ENCODE measurements around the gene RABL2B. TPM values are rescaled to one million over a fixed set of nuclear protein-coding genes. Genes with fewer than 3 reads are reported as not detected.

The RABL2B gene
- polyA plus RNA-seq, 4 donors: 48.2 to 70.8 (median 50.7) TPM

GRCh38 chr22:50724616-50725015 lies 58.8 kb downstream of the RABL2B start:
- no peak for DNase-seq (ENCODE audit: low read depth in 4 of 4, low spot score in 3 of 4)

DNA sequence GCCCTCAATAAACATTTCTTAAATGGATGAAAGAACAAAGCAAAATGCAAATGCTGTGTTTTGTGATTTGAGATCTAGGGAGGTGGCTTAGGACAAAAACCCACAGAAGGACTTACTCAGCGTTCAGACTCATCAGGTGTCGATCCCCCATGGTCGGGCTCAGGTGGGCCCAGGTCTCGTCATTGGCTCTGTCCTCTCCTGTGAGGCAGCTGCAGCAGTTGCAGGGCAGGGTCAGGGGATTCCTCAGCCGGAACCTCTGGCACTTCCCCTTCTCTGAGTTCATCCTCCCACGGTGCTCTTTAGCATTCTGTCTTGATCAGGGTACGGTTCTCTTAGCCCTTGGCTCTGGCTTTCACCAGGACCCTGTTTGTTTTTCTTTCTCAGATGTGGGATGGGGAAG lies 59.4 kb downstream of the RABL2B start:
- DNase-seq (ENCODE audit: low read depth in 4 of 4, low spot score in 3 of 4): no peak

GRCh38 chr22:50722716-50723428 lies 60.6 kb downstream of the RABL2B start:
- DNase-seq (ENCODE audit: low read depth in 4 of 4, low spot score in 3 of 4): no peak

DNA sequence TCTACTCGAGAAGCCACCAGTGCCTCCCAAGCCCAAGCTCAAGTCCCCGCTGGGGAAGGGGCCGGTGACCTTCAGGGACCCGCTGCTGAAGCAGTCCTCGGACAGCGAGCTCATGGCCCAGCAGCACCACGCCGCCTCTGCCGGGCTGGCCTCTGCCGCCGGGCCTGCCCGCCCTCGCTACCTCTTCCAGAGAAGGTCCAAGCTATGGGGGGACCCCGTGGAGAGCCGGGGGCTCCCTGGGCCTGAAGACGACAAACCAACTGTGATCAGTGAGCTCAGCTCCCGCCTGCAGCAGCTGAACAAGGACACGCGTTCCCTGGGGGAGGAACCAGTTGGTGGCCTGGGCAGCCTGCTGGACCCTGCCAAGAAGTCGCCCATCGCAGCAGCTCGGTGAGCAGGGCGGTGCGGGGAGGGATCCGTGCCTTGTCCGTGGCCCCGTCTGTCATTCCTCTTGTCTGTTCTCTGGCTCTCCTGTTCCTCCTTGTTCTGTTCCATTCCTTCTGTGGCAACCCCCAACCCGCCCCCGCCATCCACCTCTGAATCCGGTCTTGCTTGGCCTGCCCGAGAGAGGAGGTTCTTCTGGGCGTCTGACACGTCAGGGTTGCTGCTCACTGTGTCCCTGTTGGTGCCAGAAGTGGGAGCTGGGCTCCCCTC lies 61.3 kb downstream of the RABL2B start:
- no peak for DNase-seq (ENCODE audit: low read depth in 4 of 4, low spot score in 3 of 4)

DNA sequence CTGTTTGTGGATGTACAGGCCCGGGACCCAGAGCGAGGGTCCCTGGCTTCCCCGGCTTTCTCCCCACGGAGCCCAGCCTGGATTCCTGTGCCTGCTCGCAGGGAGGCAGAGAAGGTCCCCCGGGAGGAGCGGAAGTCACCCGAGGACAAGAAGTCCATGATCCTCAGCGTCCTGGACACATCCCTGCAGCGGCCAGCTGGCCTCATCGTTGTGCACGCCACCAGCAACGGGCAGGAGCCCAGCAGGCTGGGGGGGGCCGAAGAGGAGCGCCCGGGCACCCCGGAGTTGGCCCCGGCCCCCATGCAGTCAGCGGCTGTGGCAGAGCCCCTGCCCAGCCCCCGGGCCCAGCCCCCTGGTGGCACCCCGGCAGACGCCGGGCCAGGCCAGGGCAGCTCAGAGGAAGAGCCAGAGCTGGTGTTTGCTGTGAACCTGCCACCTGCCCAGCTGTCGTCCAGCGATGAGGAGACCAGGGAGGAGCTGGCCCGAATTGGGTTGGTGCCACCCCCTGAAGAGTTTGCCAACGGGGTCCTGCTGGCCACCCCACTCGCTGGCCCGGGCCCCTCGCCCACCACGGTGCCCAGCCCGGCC lies 62.1 kb downstream of the RABL2B start:
- DNase-seq (ENCODE audit: low read depth in 4 of 4, low spot score in 3 of 4): no peak

- DNase-seq (ENCODE audit: low read depth in 4 of 4, low spot score in 3 of 4): no peak
Measured at GRCh38 chr22:50720301-50721256, 62.9 kb downstream of the RABL2B start.

GRCh38 chr22:50719814-50720300 lies 63.6 kb downstream of the RABL2B start:
- no peak for DNase-seq (ENCODE audit: low read depth in 4 of 4, low spot score in 3 of 4)

GRCh38 chr22:50718352-50718709 lies 65.1 kb downstream of the RABL2B start:
- no peak for DNase-seq (ENCODE audit: low read depth in 4 of 4, low spot score in 3 of 4)

- DNase-seq (ENCODE audit: low read depth in 4 of 4, low spot score in 3 of 4): no peak
Measured at GRCh38 chr22:50717709-50718351, 65.6 kb downstream of the RABL2B start.

Other genes starting within 250 kb of the RABL2B start
- under 1 TPM; 0.07 to 0.46 (median 0.18) TPM for gene KLHDC7B, start 237.7 kb downstream of the RABL2B start, polyA plus RNA-seq (ENCODE audit: insufficient read length in 4 of 4)
- gene SYCE3, start 220.7 kb downstream of the RABL2B start, polyA plus RNA-seq (ENCODE audit: insufficient read length in 4 of 4): under 1 TPM in 1 of 4 donors, not detected in 3; 0.57 TPM
- gene CPT1B, start 205.2 kb downstream of the RABL2B start, polyA plus RNA-seq (ENCODE audit: insufficient read length in 4 of 4): 10 to 100 TPM; 10.2 to 16.7 (median 10.8) TPM
- gene CHKB, start 200.8 kb downstream of the RABL2B start, polyA plus RNA-seq (ENCODE audit: insufficient read length in 4 of 4): 10 to 100 TPM; 81.3 to 86.7 (median 85.1) TPM
- 1 to 10 TPM in 1 of 4 donors, under 1 TPM in 3; 0.59 to 1.3 (median 0.63) TPM for gene MAPK8IP2, start 182.8 kb downstream of the RABL2B start, polyA plus RNA-seq (ENCODE audit: insufficient read length in 4 of 4)
- 10 to 100 TPM; 14.1 to 21.0 (median 16.6) TPM for gene ARSA, start 155.5 kb downstream of the RABL2B start, polyA plus RNA-seq (ENCODE audit: insufficient read length in 4 of 4)
- 10 to 100 TPM; 13.3 to 23.2 (median 17.4) TPM for gene SHANK3, start 110.8 kb downstream of the RABL2B start, polyA plus RNA-seq (ENCODE audit: insufficient read length in 4 of 4)
- gene ACR, start 45.4 kb downstream of the RABL2B start, polyA plus RNA-seq (ENCODE audit: insufficient read length in 4 of 4): under 1 TPM; 0.46 to 0.77 (median 0.55) TPM

Data from right renal pelvis (tissue), 4 donors.